Posterior cingulate gyrus (tissue), 11 donors: Measurements from ENCODE around the gene XPNPEP1.

Experiments
- DNase-seq, 10 donors: peaks; one replicate each; pipeline versions ENCODE4 v3.0.0 to v3.0.0-alpha.2; 2020 to 2021; ENCODE audit warnings: mixed read lengths in 3 of 10
- intact Hi-C: fragments of 100-400 bp; cut with DNase I; formaldehyde crosslinking; loops from one replicate; pipeline ENCODE4 v1.15.1; 2023

XPNPEP1 gene

DNA sequence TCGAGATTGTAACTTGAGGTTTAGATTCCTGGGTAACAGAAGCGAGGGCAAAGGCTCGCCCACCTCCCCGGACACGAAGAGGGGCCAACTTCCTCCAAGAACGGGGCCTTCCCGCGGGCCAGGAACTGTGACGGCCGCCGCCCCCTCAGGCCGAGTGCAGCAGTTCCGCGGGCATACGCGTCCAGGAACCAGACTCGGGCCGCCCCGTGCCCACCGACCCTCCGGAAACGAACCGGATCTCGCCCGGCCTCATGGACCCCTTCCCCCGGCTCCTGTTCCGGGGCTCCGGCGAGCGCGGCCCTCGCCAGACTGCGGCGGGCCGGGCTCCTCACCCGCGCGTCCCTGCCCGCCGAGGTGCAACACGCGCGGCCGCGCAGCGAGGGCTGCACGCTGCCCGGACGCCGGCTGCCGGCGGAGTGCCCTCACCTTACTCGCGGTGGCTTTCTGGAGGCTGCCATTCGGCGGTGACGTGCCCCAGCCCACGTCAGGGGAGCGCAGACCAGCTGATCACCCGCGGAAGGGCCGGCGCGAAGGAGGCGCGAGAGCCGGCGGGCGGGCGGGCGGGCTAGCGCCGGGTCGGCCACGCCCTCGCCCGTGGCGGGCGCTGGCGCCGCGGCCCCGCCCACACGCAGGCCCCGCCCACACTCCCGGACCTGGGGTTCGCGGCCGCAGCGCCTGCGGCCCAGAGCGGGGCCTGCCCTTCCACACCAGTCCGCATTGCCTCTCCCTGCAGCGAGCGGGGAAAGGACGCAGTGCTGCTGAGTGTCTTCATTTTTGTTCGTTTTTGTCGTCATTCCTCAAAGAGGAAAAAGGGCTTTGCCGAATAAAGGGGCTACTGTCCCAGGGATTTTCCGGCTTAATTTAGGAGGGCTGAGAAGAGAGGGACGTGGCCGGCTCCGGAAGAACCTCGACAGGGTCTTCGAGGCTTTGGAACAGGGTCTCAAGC lies at the start of gene XPNPEP1:
TSS of gene XPNPEP1 (minus strand) at position 536 of the 946 bp plus-strand sequence. CDS start at position 458, 78 bp downstream.
- intact Hi-C loops = loop anchor here (5.0 kb wide), 1 partner anchor 84 kb away; the partner anchor contains the start of gene ADD3
- peak; percentile 79 to 99 (median 88) for DNase-seq

DNA sequence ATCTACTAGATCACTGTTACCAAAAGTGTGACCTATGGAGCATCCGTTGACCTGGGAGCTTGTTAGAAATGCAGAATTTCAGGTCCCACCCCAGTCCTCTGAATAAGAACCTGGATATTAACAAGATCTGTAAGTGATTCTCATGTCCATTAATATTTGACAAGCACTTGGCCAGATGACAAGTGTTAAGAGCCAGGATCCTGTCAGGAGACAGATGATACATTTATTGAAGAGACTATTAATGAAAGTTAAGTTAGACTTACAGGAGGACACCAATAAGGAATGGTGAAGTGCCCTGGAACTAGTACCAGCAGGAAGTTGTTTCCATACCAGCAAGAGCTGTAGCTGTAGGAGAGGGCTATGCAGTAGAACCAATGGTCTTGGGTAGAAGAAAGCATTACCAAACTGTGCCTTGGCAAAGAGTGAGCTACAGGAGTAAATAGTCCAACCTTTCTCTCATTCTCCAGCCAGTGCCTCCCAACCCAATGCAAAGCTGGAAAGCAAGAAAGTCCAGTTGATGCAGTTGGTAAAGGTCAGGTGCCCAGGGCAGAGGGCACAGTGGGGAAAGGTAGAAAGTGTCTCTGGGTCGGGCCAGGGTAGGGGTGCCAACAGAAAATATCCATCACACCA lies 49.2 kb upstream of the XPNPEP1 start:
- intact Hi-C loops = no loop called here
- no peak for DNase-seq

DNA sequence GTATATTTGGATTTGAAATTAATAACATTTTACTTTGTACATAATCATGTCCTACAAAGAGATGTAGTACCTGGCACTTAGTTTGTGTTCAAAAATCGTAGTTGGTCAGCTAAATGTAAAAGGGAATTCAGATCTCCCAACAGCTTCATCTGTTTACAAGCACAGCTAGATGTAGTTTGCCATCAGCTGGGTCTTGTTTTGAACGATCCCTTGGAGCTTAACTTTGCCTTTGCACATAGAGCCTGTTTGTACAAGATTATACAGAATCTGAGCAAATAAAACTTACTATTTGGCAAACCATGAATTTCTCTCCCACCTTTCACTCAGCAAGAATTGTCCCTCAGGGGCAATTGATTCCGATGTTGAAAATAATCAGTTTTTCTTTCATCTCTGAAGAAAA lies 48.3 kb upstream of the XPNPEP1 start:
- intact Hi-C loops = no loop called here
- DNase-seq = no peak

DNA sequence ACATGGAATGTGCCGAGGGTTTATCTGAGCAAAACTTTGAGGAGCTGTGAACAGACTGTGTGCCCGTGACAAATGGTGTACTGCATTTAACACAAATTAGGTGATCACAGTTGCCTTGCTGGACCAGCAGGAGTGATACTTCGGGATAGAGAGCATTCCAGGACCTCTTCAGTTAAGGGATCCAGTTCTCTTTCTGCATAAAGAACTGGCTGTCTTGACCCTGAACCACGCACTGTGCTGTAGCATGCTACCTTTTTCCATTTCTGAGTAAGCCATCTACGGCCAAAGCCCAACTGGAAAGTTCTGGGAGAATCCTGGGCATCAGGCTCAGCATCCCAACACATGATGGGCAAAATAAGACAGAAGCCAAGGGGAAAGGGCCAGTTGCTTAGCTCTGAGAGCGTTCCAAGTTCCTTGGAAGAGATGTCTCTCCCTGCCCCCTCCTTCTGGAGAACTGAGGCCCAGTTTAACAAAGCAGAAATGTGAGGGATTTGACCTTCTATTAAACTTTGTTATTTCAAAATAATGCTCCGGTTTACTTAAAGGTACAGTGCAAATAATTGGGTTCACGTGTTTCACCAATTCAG lies 46.5 kb upstream of the XPNPEP1 start:
- intact Hi-C loops = no loop called here
- DNase-seq = no peak

DNA sequence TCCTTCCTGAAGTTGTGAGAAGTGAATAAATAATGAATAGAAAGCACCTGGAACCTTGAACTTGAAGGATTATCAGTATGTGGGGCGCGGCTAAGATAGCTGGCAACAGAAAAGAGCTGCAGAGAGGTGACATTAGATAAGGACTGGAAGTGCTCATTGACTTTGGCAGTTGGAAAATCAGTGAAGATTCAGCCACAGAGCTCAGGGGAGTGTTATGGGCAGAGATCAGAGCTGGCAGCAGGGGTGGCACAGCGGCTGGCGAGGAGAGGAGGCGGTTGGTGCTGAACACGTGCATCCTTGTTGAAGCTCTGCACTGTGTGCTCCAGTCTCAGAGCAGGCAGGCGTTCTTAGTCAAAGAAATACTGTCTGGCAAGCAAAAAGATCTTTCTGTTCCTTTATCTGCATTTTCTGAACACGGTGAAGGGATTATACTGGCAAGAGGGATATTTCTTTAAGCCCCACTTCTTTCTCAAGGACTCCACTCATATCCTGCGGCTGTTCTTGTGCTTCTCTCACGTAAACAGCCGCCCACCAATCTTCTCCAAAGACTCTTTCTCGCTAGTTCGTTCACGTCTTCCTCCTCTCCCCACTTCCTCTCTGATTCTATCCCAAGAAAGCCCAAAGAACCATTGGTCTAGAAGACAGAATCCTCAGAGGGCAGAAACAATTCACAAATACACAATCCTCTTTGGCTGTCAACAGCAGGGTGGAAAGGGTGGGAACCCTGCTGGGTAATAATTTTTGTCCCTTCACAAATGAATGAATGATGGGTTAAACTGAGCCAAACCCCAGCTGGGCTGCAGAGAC lies 45.8 kb upstream of the XPNPEP1 start:
- peak; percentile 41 to 94 (median 62) for DNase-seq
- intact Hi-C loops = no loop called here

DNA sequence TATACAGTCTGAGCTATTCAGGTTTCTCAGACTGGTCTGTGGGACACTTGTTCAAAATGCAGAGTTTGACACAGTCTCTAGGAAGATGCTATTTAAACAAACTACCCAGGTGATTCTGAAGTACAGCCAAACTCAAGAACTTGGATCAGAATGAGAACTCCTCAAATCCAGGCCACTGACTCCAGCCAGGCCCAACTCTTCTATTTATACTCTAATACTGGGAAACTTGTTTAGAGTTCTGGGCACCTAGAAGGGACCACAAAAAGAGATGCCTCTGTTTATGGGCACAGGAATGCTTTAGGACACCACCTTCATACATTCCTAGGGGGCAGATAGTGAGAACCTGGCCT lies 44.4 kb upstream of the XPNPEP1 start:
- DNase-seq = no peak
- intact Hi-C loops = no loop called here

DNA sequence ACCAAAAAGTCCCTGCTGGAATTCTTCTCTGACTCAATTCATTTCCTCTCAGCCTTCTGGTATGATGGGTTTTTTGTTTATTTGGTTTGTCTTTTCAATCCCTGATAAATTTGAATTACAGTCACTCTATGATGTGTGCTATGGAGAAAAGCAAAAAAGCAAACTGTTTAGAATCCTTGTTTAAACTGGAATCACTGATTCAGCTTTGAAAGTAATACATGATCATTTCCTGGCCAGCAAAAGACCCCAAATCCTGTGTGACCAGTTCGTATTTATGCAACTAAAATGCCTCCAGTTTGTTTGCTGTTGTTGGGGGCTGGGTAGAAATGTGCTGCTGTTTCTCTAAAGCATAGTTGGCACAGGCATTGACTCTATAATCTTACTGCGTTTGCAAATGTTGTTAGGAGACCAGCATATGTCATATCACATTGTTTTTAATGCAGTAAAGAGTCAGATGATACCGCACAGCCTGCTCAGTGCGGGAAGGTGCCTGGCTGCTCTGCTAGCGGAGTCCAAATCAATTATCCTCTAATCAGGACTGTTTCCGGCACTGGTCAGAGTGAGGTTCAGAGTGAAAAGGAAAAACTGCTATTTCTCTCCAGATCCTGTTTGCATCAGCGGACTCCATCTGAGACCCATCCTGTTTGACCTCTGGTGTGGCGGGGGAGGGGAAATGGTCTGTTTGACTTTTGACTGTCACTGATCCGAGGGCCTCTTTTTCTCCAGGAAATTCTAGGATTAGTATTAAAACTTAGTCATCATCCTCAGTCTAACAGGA lies 43.8 kb upstream of the XPNPEP1 start:
- intact Hi-C loops = no loop called here
- no peak for DNase-seq

DNA sequence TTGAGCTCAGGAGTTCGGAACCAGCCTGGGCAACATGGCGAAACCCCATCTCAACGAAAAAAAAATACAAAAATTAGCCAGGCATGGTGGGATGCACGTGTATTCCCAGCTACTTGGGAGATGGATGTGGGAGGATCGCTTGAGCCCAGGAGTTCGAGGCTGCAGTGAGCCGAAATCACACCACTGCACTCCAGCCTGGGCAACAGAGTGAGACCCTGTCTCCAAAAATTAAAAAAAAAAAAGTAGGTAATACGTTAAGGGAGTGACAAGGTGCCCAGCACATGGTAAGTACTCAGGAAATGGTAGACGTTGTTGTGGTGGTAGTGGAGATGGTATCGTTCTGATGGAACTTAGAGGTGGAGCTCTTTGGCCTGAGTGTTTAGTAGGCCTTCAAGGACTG lies 41.0 kb upstream of the XPNPEP1 start:
- no peak for DNase-seq
- intact Hi-C loops = no loop called here

DNA sequence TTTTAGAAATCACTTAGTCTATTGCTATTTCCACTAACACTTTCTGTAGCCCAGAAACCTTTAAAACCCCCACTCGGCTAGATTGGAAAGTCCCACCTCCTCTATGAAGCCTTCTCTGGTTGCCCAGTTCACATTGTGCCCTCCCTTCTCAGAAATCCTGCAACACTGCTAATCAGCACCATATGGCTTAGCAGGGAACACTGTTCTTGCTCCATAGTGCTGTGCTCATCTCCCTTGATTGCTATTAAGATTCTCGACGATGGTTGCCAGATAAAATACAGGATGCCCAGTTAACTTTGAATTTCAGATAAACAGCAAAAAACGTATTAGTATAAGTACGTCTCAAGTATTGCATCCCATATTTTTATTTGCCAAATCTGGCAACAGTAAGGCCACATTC lies 40.1 kb upstream of the XPNPEP1 start:
- DNase-seq = no peak
- intact Hi-C loops = no loop called here

DNA sequence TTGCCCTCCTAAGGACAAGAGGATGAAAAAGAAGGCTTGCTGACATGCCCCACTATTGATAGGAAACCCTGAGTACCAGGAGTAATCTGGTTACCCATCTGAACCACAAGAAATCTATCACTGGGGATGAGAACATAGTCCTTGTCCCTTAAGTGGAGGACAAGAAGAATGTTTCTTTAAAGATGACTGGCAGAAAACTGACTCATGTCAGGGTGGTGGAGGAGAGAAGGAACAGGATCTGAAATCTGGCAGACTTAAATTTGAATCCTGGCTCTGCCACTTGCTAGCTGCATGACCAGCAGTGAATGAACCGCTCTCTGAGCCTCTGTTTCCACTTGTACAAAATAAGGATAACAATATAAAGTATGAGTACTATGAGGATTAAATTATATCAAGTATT lies 38.9 kb upstream of the XPNPEP1 start:
- intact Hi-C loops = no loop called here
- DNase-seq = no peak

DNA sequence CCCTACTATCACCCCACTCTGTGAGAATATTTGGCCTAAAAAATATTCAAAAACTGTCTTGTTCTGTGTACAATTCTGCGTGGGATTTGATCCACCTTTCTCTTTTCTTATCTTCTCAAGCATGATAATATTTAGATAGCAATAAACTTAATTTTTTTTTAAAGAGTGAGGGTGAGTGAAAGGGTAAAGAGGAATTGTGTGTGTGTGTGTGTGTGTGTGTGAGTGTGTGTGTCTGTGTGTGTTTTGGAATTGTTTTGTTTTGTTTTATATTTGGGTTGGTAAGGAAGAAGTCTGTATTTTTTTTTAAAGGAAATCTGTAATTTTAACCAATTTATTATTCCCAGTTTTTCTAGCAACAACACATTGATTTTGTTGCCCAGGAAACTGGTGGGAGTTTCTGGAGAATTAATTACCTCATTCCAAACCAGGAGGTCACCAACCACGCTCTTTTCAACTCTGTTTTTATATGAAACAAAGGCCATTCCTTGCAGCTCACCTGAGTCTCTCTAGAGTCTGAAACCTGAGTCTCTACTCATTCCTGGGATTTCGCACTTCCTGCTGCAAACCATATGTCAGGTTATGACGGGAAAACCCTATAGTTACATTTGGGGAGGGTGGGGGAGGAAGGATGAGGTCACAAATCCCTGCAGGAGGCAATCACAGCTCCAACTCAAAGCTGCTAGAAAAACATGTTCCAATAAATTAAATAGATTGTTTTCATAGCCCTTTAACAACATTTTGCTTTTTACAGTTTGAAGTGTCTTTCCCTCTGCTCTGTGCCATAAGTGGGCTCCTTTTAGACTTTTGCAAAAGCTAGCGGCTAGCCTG lies 38.1 kb upstream of the XPNPEP1 start:
- DNase-seq = no peak
- intact Hi-C loops = no loop called here

DNA sequence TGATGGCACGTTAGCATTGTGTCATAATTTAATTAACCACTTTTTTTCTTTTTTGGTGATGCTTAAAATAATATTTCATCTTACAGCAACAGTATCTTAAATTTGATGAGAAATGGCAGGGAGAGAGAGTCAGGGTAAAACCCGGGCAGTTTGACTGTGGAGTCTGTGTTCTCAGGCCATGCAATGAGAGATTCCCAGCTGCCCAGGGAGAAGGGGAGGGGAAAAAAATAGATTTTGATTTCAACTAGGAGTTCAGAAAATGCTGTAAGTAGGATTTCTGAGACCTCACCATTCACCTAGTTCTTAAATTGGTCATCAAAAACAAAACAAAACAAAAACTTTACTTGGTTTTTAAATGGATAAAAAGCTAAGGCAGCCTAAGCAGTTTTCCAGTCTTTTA lies 37.4 kb upstream of the XPNPEP1 start:
- intact Hi-C loops = no loop called here
- DNase-seq = no peak

DNA sequence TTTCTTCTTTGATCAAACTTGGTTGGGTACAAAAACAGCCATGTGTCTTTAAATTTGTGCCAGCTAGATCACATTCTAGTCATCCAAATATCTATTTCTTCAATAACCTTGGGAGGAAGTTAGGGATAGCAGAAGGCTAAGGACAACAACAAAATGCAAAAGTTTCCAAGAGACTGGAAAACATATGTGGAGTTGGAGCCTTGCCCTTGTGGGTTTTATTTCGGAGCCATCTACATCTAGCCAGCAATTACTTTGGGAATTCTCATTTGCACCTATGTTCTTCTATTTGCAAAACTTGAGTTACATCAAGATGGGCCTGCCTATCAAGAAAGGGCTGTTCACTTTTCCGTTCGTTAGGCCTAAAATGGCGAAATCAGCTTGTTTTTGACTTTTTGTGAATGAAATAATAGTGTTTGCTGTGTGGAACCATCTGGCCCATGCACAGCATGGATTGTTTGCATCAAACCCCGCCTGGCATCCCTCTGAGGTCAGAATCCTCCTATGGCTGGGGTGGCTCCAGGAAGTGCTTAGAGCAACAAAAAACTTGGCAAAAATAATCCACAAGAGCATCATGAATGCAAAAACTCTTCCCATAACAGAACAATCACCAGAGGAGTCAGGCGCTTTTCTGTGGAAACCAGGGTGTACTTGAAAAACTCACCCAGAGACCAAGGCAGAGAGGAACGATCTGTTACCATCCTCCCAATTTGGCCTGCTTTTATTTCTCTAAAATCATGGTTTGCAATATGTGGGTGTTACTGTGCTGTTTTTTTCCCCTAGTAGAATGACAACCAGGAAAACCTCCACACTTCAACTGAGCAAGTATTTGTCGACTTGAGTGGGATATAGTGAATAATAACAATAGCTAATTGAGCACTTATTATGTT lies 36.2 kb upstream of the XPNPEP1 start:
- DNase-seq = no peak
- intact Hi-C loops = no loop called here

DNA sequence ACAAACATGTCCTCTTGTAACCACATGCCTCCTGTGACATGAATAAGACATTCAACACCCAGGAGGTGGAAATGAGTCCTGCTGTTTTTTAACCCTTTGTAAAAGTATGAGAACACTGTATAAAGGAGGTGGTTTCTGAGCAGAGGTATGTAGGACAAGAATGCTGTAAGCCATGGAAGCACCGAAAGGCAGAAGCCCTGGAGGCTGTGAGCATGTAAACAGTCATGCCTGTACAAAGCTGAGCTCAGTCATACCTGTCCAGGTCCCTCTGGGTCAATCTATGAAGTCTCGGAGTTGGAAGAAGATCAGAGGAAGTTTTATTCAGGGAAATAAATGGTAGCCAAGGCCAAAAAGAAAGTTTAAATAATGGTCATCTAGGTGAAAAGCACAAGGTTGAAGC lies 34.7 kb upstream of the XPNPEP1 start:
- intact Hi-C loops = no loop called here
- no peak for DNase-seq

DNA sequence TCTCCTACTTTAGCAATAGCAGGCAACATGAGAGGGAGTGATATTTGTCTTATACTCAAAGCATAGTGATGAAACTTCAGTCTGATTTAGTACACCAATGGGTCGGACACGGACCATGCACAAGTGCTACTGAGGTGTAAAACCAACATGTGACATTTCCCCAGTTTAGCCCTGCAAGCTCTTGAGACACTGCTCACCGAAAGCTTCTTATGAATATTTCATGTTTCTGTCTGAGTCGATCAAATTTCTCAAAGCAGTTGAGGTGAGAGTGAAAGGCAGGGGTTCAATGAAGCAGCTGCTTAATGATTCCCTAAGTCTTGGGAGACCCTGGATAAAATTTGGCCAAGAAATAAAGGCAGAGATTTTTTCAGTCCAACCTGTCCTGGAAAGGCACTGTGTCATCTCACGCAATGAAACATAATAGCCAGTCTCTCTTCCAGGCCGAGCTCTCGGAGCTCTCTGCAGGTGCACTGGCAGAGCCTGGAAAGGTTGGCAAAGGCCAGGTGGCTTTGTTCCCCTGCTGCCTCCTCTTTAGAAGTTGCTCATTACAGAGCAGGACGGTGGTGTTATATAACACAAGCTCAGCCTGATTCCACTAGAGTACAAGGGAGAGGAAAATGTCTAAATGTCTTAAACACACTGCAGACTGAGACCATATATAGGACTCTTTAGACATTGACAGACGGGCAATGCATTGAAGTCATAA lies 33.9 kb upstream of the XPNPEP1 start:
- DNase-seq = no peak
- intact Hi-C loops = no loop called here

DNA sequence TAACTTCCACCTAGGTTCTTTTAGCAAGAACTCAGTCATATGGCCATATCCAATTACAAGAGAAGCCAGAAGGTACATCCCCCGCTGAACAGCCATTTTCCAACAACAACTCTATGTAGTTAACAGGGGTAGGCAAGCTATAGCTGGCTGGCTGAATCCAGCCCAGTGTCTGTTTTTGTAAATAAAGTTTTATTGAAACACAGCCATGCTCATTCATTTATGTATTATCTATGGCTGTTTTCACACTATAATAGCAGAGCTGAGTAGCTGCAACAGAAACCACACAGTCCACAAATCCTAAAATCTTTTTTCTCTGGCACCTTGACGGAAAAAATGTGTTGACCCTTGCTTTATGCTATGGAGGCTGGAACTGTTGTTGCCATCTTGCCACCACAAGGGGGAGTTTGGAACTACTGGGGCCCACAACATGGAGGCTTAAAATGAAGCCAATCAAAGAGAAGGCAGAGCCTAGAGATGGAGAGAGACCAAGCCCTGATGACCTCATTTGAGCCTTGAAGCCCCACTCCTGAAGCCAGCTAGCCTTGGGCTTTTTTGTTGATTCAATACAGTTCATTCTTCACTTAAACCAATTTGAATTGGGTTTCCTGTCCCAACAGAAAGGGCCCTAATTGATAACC lies 33.3 kb upstream of the XPNPEP1 start:
- intact Hi-C loops = no loop called here
- DNase-seq = no peak

DNA sequence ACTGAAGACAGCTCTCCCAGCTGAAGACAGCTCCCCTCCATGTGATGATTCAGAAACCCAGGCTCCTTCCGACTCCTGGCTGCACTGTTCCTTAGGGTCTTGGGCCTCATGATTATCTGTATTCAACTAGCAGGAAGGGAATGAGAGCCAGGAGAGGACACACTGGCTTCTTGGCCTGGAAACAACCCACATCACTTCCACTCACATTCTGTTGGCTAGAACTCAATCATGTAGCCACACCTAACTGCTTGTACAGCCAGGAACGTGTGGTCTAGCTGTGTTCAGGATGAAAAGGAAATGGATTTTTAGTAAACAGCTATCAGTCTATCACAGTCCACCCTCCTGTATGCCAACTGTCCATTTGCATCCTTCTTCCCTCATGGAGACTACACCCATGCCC lies 30.5 kb upstream of the XPNPEP1 start:
- intact Hi-C loops = no loop called here
- DNase-seq = no peak
